ENCODE measurements around the gene MECR.

Gene MECR

DNA sequence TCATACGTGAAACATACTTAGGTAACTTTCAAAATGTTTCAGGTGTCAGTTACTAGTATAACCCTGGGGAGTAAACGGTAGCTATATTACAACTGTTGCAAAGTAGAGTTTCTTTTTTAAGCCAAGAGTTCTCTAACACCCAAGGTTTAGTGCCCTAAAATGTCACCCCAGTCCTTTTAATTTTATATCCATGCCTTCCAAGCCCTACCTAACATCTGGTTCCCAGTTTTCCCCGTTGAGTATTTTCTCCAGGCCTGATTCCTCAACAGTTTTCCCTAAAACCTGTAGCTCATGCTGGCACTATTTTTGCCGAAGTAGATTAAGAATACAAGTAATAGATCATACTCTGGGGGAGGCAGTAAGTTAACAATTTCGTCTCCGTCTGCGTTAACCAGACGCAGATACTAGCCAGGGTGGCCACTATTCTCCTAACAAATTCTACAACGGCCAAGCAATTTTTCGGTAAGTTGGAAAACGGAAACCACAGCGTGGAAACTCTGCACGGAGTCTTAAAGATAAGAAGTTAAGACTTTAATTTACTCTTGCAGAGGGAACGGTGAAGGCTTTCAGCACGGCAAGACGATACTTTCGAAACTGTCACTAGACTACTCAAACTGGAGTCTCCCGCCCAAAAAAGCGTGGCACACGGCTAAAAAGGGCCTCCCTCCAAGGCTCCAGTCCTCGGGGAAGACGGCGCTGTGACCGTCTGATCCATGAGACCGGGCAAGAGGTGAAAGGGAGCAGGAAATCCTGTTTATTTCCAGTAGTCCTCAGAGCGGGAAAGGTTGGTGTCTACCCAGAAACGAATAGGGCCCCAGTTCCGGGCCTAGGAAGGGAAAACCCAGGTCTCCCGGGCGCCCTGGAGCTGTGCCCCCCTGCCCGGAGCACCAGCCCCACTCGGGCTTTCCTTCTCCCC, 50.0 kb downstream of the MECR start:
- Histone ChIP-seq H3K4me1 (no peaks in the 10 kb centered on the region), H3K27ac (peak overlapping the region; percentile 100), H3K36me3 (ENCODE audit: control insufficient read depth, insufficient read depth, low read length) (no peaks in the 10 kb centered on the region), H3K9ac (peak overlapping the region; percentile 100), H3K4me2 (ENCODE audit: low read length) (peak overlapping the region; percentile 73), H3K27me3 (ENCODE audit: control insufficient read depth, insufficient read depth, low read length) (no peaks in the 10 kb centered on the region), H3K4me3 (ENCODE audit: low read depth, low read length) (peak overlapping the region; percentile 91), H2AFZ (peak overlapping the region; percentile 98), H3K9me3 (ENCODE audit: control insufficient read depth, low read length) (no peaks in the 10 kb centered on the region), H3K79me2 (peaks cover 23% of the 10 kb centered on the region)
- TF ChIP-seq, protein P1, sequence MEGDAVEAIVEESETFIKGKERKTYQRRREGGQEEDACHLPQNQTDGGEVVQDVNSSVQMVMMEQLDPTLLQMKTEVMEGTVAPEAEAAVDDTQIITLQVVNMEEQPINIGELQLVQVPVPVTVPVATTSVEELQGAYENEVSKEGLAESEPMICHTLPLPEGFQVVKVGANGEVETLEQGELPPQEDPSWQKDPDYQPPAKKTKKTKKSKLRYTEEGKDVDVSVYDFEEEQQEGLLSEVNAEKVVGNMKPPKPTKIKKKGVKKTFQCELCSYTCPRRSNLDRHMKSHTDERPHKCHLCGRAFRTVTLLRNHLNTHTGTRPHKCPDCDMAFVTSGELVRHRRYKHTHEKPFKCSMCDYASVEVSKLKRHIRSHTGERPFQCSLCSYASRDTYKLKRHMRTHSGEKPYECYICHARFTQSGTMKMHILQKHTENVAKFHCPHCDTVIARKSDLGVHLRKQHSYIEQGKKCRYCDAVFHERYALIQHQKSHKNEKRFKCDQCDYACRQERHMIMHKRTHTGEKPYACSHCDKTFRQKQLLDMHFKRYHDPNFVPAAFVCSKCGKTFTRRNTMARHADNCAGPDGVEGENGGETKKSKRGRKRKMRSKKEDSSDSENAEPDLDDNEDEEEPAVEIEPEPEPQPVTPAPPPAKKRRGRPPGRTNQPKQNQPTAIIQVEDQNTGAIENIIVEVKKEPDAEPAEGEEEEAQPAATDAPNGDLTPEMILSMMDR (IDR thresholded peaks at IDR 0.05), result no peak

DNA sequence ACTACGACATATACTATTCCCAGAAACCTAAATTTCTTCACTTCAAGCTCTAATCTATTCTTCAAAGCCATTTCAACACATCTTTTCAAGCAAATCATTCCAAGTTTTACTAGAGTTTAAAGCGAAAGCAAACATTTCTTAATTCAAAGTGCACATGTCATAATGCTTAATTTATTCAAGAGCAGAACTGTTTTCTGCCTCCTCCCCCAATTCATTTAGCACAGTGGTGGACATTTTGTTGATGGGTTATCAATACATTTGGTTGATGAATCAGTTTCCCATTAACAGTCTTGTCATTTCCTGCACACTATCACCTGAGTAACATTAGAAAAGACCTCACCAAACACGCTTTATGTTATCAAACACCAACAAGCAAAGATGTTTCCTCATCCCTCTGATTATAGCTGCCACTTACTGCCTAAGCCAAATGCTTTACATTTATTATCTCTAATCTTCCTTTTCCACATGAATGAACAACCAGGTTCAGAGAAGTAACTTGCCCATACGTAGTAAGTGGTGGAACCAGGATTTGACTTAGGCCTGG, 51.0 kb downstream of the MECR start:
- no peaks in the 10 kb centered on the region for H3K4me1 ChIP-seq
- H2AFZ ChIP-seq, result no peak overlapping the region
- TF ChIP-seq, protein P1 (IDR thresholded peaks at IDR 0.05), result no peak

DNA sequence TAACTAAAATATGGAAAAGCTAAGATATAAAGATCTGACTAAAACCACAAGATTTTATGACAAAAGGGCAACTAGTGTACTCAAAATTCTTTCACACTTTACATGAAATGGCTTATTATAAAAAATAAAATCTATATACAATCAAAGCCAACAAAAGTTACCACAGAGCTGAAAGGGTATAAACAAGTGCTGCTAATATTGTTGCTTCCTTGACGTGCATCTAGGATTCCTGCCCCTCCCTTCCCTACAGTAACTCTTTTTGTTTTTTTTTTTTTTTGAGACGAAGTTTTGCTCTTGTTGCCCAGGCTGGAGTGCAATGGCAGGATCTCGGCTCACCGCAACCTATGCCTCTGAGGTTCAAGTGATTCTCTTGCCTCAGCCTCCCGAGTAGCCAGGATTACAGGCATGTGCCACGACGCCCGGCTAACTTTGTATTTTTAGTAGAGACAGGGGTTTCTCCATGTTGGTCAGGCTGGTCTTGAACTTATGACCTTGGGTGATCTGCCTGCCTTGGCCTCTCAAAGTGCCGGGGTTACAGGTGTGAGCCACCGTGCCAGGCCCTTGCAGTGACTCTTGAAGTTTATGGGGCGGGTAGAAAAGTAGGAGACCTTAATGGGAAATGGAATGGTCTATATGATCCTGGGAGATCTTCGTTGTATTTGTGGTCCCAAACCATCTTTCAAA, 53.6 kb downstream of the MECR start:
- Histone ChIP-seq H3K27me3 (ENCODE audit: control insufficient read depth, insufficient read depth, low read length) (no peaks in the 10 kb centered on the region), H3K4me2 (ENCODE audit: low read length) (no peak overlapping the region), H3K27ac (peak overlapping the region; percentile 47), H3K36me3 (ENCODE audit: control insufficient read depth, insufficient read depth, low read length) (no peaks in the 10 kb centered on the region), H3K4me3 (ENCODE audit: low read depth, low read length) (no peak overlapping the region), H3K4me1 (no peaks in the 10 kb centered on the region), H2AFZ (no peak overlapping the region), H3K9me3 (ENCODE audit: control insufficient read depth, low read length) (no peaks in the 10 kb centered on the region), H3K79me2 (peaks cover 35% of the 10 kb centered on the region), H3K9ac (no peak overlapping the region)
- TF ChIP-seq, protein P1 (IDR thresholded peaks at IDR 0.05), result no peak

More for the DNA sequence above, 51.0 kb downstream of the MECR start:
- H3K27me3 ChIP-seq (ENCODE audit: control insufficient read depth, insufficient read depth, low read length), result no peaks in the 10 kb centered on the region
- peak overlapping the region; percentile 100 for H3K27ac ChIP-seq
- H3K4me2 ChIP-seq (ENCODE audit: low read length), result peak overlapping the region; percentile 73
- H3K79me2 ChIP-seq, result peaks cover 24% of the 10 kb centered on the region
- H3K9ac ChIP-seq, result no peak overlapping the region
- peak overlapping the region; percentile 91 for H3K4me3 ChIP-seq (ENCODE audit: low read depth, low read length)
- H3K36me3 ChIP-seq (ENCODE audit: control insufficient read depth, insufficient read depth, low read length), result no peaks in the 10 kb centered on the region
- no peaks in the 10 kb centered on the region for H3K9me3 ChIP-seq (ENCODE audit: control insufficient read depth, low read length)

DNA sequence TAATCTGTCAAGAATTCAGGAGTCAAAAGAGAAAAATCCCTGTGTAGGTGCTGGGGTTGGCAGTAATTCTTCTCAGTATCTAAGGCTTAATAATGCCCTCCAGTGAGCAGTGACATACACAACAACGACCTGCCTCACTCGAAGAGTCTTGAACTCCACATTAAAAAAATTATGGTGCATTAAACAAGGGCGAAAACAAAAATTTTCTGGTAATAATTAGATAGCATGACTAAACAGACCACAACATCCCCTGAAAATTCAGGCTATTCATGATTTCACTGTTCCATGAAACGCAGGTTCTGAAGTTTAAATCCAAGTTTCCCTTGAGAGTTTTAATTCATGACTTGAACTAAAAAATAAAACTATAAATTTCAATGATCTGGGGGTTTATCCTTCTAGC, 54.2 kb downstream of the MECR start:
- H3K27me3 ChIP-seq (ENCODE audit: control insufficient read depth, insufficient read depth, low read length), result no peaks in the 10 kb centered on the region
- peaks cover 37% of the 10 kb centered on the region for H3K79me2 ChIP-seq
- H2AFZ ChIP-seq, result no peak overlapping the region
- H3K9me3 ChIP-seq (ENCODE audit: control insufficient read depth, low read length), result no peaks in the 10 kb centered on the region
- TF ChIP-seq, protein P1 (IDR thresholded peaks at IDR 0.05), result no peak
- H3K4me1 ChIP-seq, result no peaks in the 10 kb centered on the region
- peak overlapping the region; percentile 47 for H3K27ac ChIP-seq
- no peak overlapping the region for H3K4me3 ChIP-seq (ENCODE audit: low read depth, low read length)
- no peak overlapping the region for H3K9ac ChIP-seq
- H3K36me3 ChIP-seq (ENCODE audit: control insufficient read depth, insufficient read depth, low read length), result no peaks in the 10 kb centered on the region
- H3K4me2 ChIP-seq (ENCODE audit: low read length), result no peak overlapping the region

All from parathyroid adenoma (tissue), 2 donors.